K562 (cell line): Measurements from ENCODE around the gene KLF4. TPM values are rescaled to one million over a fixed set of nuclear protein-coding genes. Genes with fewer than 3 reads are reported as not detected.
A peak's percentile ranks its signal among the peaks of the same experiment; 100 is the strongest.

ENCODE experiments used
- BACH1 ChIP-seq: fragments of 200-800 bp; sonication (Bioruptor generic); IDR thresholded peaks from 2 replicates; pipeline ENCODE4 v1.6.1; 2016; ENCODE audit warnings: missing genetic modification characterization, missing compliant biosample characterization
- CTCF ChIP-seq, 3 experiments: IDR thresholded peaks in 2 of 3; conservative IDR thresholded peaks in 1 of 3; 2 replicates each; pipeline ENCODE4 v1.5.1; 2011 to 2012; ENCODE audit warnings: low read length in 3 of 3, mild to moderate bottlenecking in 3 of 3, control low read depth in 2 of 3, improper control_type of control experiment in 1 of 3, inconsistent platforms in 1 of 3, low read depth in 1 of 3, mixed read lengths in 1 of 3, moderate library complexity in 1 of 3; ENCODE audit not compliant: insufficient read depth in 2 of 3
- DEAF1 ChIP-seq: fragments of 450-650 bp; formaldehyde crosslinking; IDR thresholded peaks from 2 replicates; pipeline ENCODE4 v1.4.0; 2020; ENCODE audit warnings: mild to moderate bottlenecking, moderate library complexity
- FOS ChIP-seq: IDR thresholded peaks from 3 replicates; pipeline ENCODE4 v1.6.1; 2011; ENCODE audit not compliant: insufficient read length; ENCODE audit errors: extremely low read depth
- KDM2B ChIP-seq: fragments of 250-450 bp; sonication (Bioruptor Pico); IDR thresholded peaks from 2 replicates; pipeline ENCODE4 v1.8.0; 2021; ENCODE audit warnings: mild to moderate bottlenecking, moderate library complexity
- MAZ ChIP-seq, 2 experiments: fragments of 450-650 bp in 1 of 2; sonication (generic) in 1 of 2; formaldehyde crosslinking; IDR thresholded peaks in 1 of 2; conservative IDR thresholded peaks in 1 of 2; 2 replicates each; pipeline versions ENCODE4 v1.4.0 to v1.5.0; 2020; ENCODE audit warnings: mild to moderate bottlenecking in 1 of 2, missing genetic modification reagents in 1 of 2
- RB1 ChIP-seq: fragments of 450-650 bp; IDR thresholded peaks from 2 replicates; pipeline ENCODE4 v1.6.1; 2017; ENCODE audit warnings: low read depth, mild to moderate bottlenecking
- RCOR1 ChIP-seq, 2 experiments: IDR thresholded peaks; 2 replicates each; pipeline ENCODE4 v1.6.1; 2012; ENCODE audit warnings: low read depth in 2 of 2, low read length in 2 of 2, borderline replicate concordance in 1 of 2, improper control_type of control experiment in 1 of 2
- REST ChIP-seq, 2 experiments: fragments of 450-650 bp; formaldehyde crosslinking in 1 of 2; IDR thresholded peaks; 2 replicates each; pipeline versions ENCODE4 v1.4.0 to v1.6.1; 2014 to 2020; ENCODE audit warnings: mild to moderate bottlenecking in 2 of 2, borderline replicate concordance in 1 of 2, low read depth in 1 of 2
- THRA ChIP-seq: fragments of 450-650 bp; IDR thresholded peaks from 2 replicates; pipeline ENCODE4 v1.6.1; 2017; ENCODE audit warnings: mild to moderate bottlenecking, moderate library complexity
- ZNF143 ChIP-seq: sonication (generic); formaldehyde crosslinking; IDR thresholded peaks from 2 replicates; pipeline ENCODE4 v1.9.0; 2022; ENCODE audit warnings: mild to moderate bottlenecking, missing genetic modification reagents
- ZNF253 ChIP-seq: fragments of 250-450 bp; sonication (Bioruptor Pico); conservative IDR thresholded peaks from 2 replicates; pipeline ENCODE4 v1.6.1; 2021; ENCODE audit warnings: mild to moderate bottlenecking
- ZNF57 ChIP-seq: fragments of 450-650 bp; formaldehyde crosslinking; IDR thresholded peaks from 2 replicates; pipeline ENCODE4 v1.4.0; 2020; ENCODE audit warnings: mild to moderate bottlenecking, moderate library complexity
- polyA plus RNA-seq, 8 experiments: library from polyadenylated mRNA; depleted of rRNA in 4 of 8; stranded (reverse) in 5 of 8; unstranded in 3 of 8; fragments of >200 nt; fragmentation: Nextera tagmentation in 2 of 8; fragmentation: Illumina TruSeq in 1 of 8; extraction: Ambion mirVana in 2 of 8; extraction: Trizol in 1 of 8; gene quantifications; 2 replicates each; pipeline versions ENCODE4 v1.2.1 to v1.2.3, GENCODE V29; 2011 to 2014; ENCODE audit warnings: inconsistent platforms in 1 of 8, missing spikeins in 1 of 8
- total RNA-seq, 7 experiments: library from RNA; depleted of rRNA in 6 of 7; stranded (reverse); fragments of >200 nt in 6 of 7; fragmentation: Illumina TruSeq in 2 of 7; extraction: Trizol in 2 of 7; gene quantifications; 2 replicates each; pipeline versions ENCODE4 v1.2.1 to v1.2.3, GENCODE V29; 2011 to 2021; ENCODE audit warnings: low replicate concordance in 1 of 7

KLF4 gene
- total and polyA plus RNA-seq, 9 of the 15 experiments (the other 6 are each of a cell fraction or from before 2014, with no cell fraction given) = 0.04 to 0.95 (median 0.22) TPM

GRCh38 chr9:107484117-107484723 is 5.3 kb downstream of the KLF4 start (continued):
- TF ChIP-seq RCOR1 (IDR thresholded peaks at IDR 0.05; ENCODE audit: borderline replicate concordance in 1 of 2, low read depth in 2 of 2, low read length in 2 of 2) (peak in 1 of 2 experiments; percentile 10; a peak in 1 of 4 replicates), BACH1 (tag) (no peak), REST (IDR thresholded peaks at IDR 0.05; ENCODE audit: borderline replicate concordance) (peak; percentile 68; the same call in 1 of the 2 replicates), REST (CRISPR knock-in tag; IDR thresholded peaks at IDR 0.05; ENCODE audit: low read depth) (no peak), ZNF143 (no peak), DEAF1 (CRISPR knock-in tag) (peak; percentile 89), KDM2B (CRISPR knock-in tag) (no peak), FOS (no peak), ZNF57 (CRISPR knock-in tag) (no peak), RB1 (no peak), ZNF253 (no peak), MAZ (CRISPR knock-in tag; conservative IDR thresholded peaks at IDR 0.05 in 1 of 2, IDR thresholded peaks at IDR 0.05 in 1 of 2) (no peak), CTCF (IDR thresholded peaks at IDR 0.05 in 2 of 3, conservative IDR thresholded peaks at IDR 0.05 in 1 of 3; ENCODE audit: insufficient read depth in 2 of 3, low read depth in 1 of 3, low read length in 3 of 3) (peak; percentile 31 to 66 (median 53); a peak in 5 of 6 replicates), THRA (no peak)
